Esophagus muscularis mucosa (tissue), 4 donors: Measurements from ENCODE around the gene OSBPL1A.

Source experiments
- EP300 ChIP-seq: sonication (generic); formaldehyde crosslinking; IDR thresholded peaks from one replicate; pipeline ENCODE4 v1.6.1; 2017; ENCODE audit warnings: antibody characterized with exemption
- POLR2A ChIP-seq: fragments of 450-650 bp; IDR thresholded peaks from one replicate; pipeline ENCODE4 v1.6.1; 2017; ENCODE audit warnings: antibody characterized with exemption, moderate library complexity, mild to moderate bottlenecking, low read depth
- TF ChIP-seq, protein P1 (sequence below), 3 experiments: fragments of 200-600 bp in 2 of 3; fragments of 450-650 bp in 1 of 3; sonication (generic) in 2 of 3; IDR thresholded peaks; one replicate each; pipeline ENCODE4 v1.5.1; 2017 to 2019; ENCODE audit warnings: antibody characterized with exemption in 3 of 3, mild to moderate bottlenecking in 2 of 3, moderate library complexity in 1 of 3

DNA sequence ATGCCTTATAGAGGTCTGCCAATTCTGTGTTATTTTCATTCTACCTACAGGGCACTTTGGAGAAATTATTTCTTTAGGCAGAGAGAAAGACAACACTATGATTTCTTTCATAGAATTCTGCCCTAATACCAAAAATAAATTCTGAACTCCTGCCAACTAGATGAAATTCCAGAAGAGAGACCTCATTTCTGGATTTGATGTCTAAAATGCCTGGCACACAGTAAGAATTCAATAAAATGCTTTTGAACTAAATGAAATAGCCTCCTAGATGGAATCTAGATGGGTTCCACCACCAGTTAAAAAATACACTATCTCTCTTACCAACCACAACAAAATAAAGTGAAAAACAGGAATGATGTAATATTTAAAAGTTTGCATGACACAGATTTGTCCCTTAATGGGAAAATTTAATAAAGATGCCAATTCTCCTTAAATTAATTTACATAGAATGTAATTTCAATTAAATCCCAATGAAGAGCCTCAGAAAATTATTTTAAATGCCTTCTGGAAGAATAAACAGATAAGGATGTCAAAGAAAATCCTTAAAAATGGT is 75.0 kb downstream of the OSBPL1A start:
- TF ChIP-seq, protein P1, sequence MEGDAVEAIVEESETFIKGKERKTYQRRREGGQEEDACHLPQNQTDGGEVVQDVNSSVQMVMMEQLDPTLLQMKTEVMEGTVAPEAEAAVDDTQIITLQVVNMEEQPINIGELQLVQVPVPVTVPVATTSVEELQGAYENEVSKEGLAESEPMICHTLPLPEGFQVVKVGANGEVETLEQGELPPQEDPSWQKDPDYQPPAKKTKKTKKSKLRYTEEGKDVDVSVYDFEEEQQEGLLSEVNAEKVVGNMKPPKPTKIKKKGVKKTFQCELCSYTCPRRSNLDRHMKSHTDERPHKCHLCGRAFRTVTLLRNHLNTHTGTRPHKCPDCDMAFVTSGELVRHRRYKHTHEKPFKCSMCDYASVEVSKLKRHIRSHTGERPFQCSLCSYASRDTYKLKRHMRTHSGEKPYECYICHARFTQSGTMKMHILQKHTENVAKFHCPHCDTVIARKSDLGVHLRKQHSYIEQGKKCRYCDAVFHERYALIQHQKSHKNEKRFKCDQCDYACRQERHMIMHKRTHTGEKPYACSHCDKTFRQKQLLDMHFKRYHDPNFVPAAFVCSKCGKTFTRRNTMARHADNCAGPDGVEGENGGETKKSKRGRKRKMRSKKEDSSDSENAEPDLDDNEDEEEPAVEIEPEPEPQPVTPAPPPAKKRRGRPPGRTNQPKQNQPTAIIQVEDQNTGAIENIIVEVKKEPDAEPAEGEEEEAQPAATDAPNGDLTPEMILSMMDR (IDR thresholded peaks at IDR 0.05) = no peak
- TF ChIP-seq EP300 (no peak), POLR2A (no peak)
